ENCODE results near the gene FLAD1. TPM values are rescaled to one million over a fixed set of nuclear protein-coding genes. Genes with fewer than 3 reads are reported as not detected.

The FLAD1 gene
- total and polyA plus RNA-seq, 2 of the 8 experiments (the other 6 are each of a cell fraction or from before 2014, with no cell fraction given): 104 to 143 TPM

GRCh38 chr1:154969246-154969645, 13.9 kb upstream of the FLAD1 start:
- Histone ChIP-seq H3K18ac (ENCODE audit: extremely low read depth, low read length) (peak overlapping the region; percentile 78; the same call in 1 of the 2 replicates), H4K8ac (ENCODE audit: extremely low read depth, insufficient read depth, low read length) (no peak overlapping the region), H3K23ac (ENCODE audit: insufficient read length) (no peak overlapping the region), H3K4me3 (ENCODE audit: extremely low read depth in 1 of 4, insufficient read depth in 2 of 4, low read depth in 3 of 4, low read length in 4 of 4) (peak overlapping the region; percentile 61 to 80 (median 76)), H2BK12ac (ENCODE audit: low read depth, low read length) (peak overlapping the region; percentile 90), H3K9me3 (ENCODE audit: insufficient read depth in 2 of 2, low read depth in 1 of 2, low read length in 1 of 2) (no peaks in the 10 kb centered on the region), H3K4me2 (ENCODE audit: insufficient read depth in 1 of 2, low read depth in 2 of 2, low read length in 2 of 2) (peak overlapping the region; percentile 78), H3K79me1 (ENCODE audit: low read depth, low read length) (peaks cover 14% of the 10 kb centered on the region; the same call in 1 of the 2 replicates), H3K27ac (ENCODE audit: low read depth, low read length) (peak overlapping the region; percentile 13; the same call in 1 of the 2 replicates), H3K9ac (replicated peaks in 1 of 4; ENCODE audit: extremely low read depth in 1 of 4, low read depth in 3 of 4, low read length in 3 of 4) (peak overlapping the region in 3 of 4 experiments; percentile 29 to 75 (median 44); a peak in 5 of 7 replicates), H2AFZ (ENCODE audit: low read length) (no peak overlapping the region), H3K27me3 (replicated peaks in 1 of 4; ENCODE audit: control insufficient read depth in 3 of 4, extremely low read depth in 1 of 4, insufficient read depth in 3 of 4, low read length in 3 of 4) (no peaks in the 10 kb centered on the region), H2BK20ac (ENCODE audit: low read length) (no peak overlapping the region), H3K14ac (ENCODE audit: insufficient read length) (no peak overlapping the region), H4K20me1 (replicated peaks in 1 of 2; ENCODE audit: control insufficient read depth in 1 of 2, insufficient read depth in 2 of 2, low read length in 2 of 2) (peaks cover 9% of the 10 kb centered on the region in 2 experiments), H4K91ac (replicated peaks; ENCODE audit: insufficient read length, low read length) (no peak overlapping the region), H3K36me3 (ENCODE audit: control insufficient read depth in 2 of 4, insufficient read depth in 4 of 4, low read length in 3 of 4) (peaks cover 14 to 38% (median 32%) of the 10 kb centered on the region in 4 experiments), H2AK5ac (ENCODE audit: low read depth, low read length) (0 out of 2 replicates have a peak overlapping the region, but pooled peaks have one; percentile 97), H3K56ac (replicated peaks; ENCODE audit: insufficient read length, low read depth, low read length) (no peak overlapping the region), H3K4ac (replicated peaks; ENCODE audit: insufficient read length, low read depth, low read length) (peak overlapping the region; percentile 76), H2BK5ac (ENCODE audit: low read depth, low read length) (peak overlapping the region; percentile 99), H2BK15ac (ENCODE audit: low read length) (no peak overlapping the region), H3K23me2 (ENCODE audit: low read depth, low read length) (peaks cover 24% of the 10 kb centered on the region), H2BK120ac (replicated peaks; ENCODE audit: low read depth, low read length) (no peak overlapping the region), H4K5ac (ENCODE audit: insufficient read length, low read depth, low read length) (no peak overlapping the region), H3K4me1 (replicated peaks in 1 of 4; ENCODE audit: control insufficient read depth in 3 of 4, insufficient read depth in 4 of 4, low read length in 3 of 4) (peaks cover 3 to 19% (median 14%) of the 10 kb centered on the region in 4 experiments), H3K79me2 (ENCODE audit: control insufficient read depth in 1 of 2, insufficient read depth in 2 of 2, low read length in 2 of 2) (peaks cover 6 to 38% of the 10 kb centered on the region in 2 experiments; a peak in 3 of 4 replicates)
- 18% methylated on average over 4 of the region's 5 CpGs; no CpG with 5 or more reads in 1 of the 2 experiments for WGBS, 2 experiments (ENCODE audit: extremely low coverage in 1 of 2, insufficient coverage in 1 of 2, insufficient read length in 1 of 2, insufficient replicate concordance in 2 of 2, low coverage in 1 of 2, low lambda C conversion rate in 2 of 2, missing lambda C conversion rate in 1 of 2)
- POLR2A ChIA-PET (ENCODE audit: partially characterized antibody): interaction anchor here (2.3 to 42.8 kb wide), 5 partner anchors 10 to 227 kb away, joined by 8 to 702 read pairs (median 164); partner anchors contain the start of genes FLAD1, LENEP, PBXIP1 and PYGO2
- DNase-seq (ENCODE audit: low read depth in 1 of 2, low spot score in 2 of 2) (no peak), FAIRE-seq (no peak)
- CTCF ChIA-PET (ENCODE audit: partially characterized antibody): interaction anchor here (0.7 to 20.6 kb wide), 6 partner anchors 9 to 93 kb away, joined by 3 to 334 read pairs (median 10); partner anchors contain the start of genes LENEP, PBXIP1 and PYGO2
- TF ChIP-seq CBX8 (IDR thresholded peaks at IDR 0.05; ENCODE audit: borderline replicate concordance, low read depth, low read length) (no peak), E2F6 (IDR thresholded peaks at IDR 0.05) (no peak), SP2 (IDR thresholded peaks at IDR 0.05; ENCODE audit: low read length) (no peak), TEAD4 (IDR thresholded peaks at IDR 0.05; ENCODE audit: low read depth, low read length) (no peak), HDAC6 (IDR thresholded peaks at IDR 0.05; ENCODE audit: low read depth, low read length) (no peak), NANOG (IDR thresholded peaks at IDR 0.05; ENCODE audit: insufficient read depth, low read depth, low read length, poor library complexity, severe bottlenecking) (no peak), SP1 (IDR thresholded peaks at IDR 0.05; ENCODE audit: low read depth, low read length) (no peak), BRCA1 (IDR thresholded peaks at IDR 0.05; ENCODE audit: low read depth, low read length) (no peak), EZH2 (IDR thresholded peaks at IDR 0.05; ENCODE audit: low read depth, low read length, severe bottlenecking) (no peak), CTCF (IDR thresholded peaks at IDR 0.05; ENCODE audit: control extremely low read depth in 1 of 3, insufficient read depth in 1 of 3, low read depth in 1 of 3, low read length in 3 of 3) (no peak)

All from H1 (cell line).